Cardiac muscle cell (in vitro differentiated cells and primary cell): ENCODE data around the gene SAGE1. TPM values are rescaled to one million over a fixed set of nuclear protein-coding genes. Genes with fewer than 3 reads are reported as not detected.
"Not testable (repeated sequence)": the region's sequence is repeated elsewhere in the genome, so short reads cannot be mapped to it uniquely, and the experiment has no call there.

Experiments
- DNase-seq, 2 donors: peaks; one replicate each; pipeline versions ENCODE4 v3.0.0 to v3.0.0-alpha.2; 2010 to 2017; ENCODE audit warnings: low read depth in 1 of 2, low spot score in 1 of 2
- H3K27ac ChIP-seq: fragments of 200-600 bp; sonication (generic); 2 replicates; pipeline ENCODE4 v1.5.1; 2016
- H3K27me3 ChIP-seq: fragments of 200-600 bp; sonication (generic); 2 replicates; pipeline ENCODE4 v1.6.0; 2016; ENCODE audit warnings: control low read depth
- H3K36me3 ChIP-seq: fragments of 200-600 bp; sonication (generic); 2 replicates; pipeline ENCODE4 v1.5.1; 2016; ENCODE audit warnings: control low read depth
- H3K4me1 ChIP-seq: fragments of 200-600 bp; sonication (generic); 2 replicates; pipeline ENCODE4 v1.8.1; 2017; ENCODE audit warnings: low read depth, mild to moderate bottlenecking, mixed run types
- H3K4me3 ChIP-seq: fragments of 200-600 bp; sonication (generic); 2 replicates; pipeline ENCODE4 v1.5.1; 2016; ENCODE audit warnings: mild to moderate bottlenecking
- H3K9me3 ChIP-seq: fragments of 200-600 bp; sonication (generic); 2 replicates; pipeline ENCODE4 v1.5.1; 2017; ENCODE audit warnings: low read depth, mild to moderate bottlenecking, control low read depth
- CTCF ChIP-seq: IDR thresholded peaks from 2 replicates; pipeline ENCODE4 v1.5.1; 2012; ENCODE audit warnings: low read depth, mild to moderate bottlenecking, low read length
- polyA plus RNA-seq: library from polyadenylated mRNA; unstranded; fragments of >200 nt; fragmentation: Nextera tagmentation; extraction: Ambion mirVana; gene quantifications from 2 replicates; pipeline ENCODE4 v1.2.1, GENCODE V29; 2016
- total RNA-seq: library from RNA; depleted of rRNA; stranded (reverse); fragments of >200 nt; gene quantifications from 2 replicates; pipeline ENCODE4 v1.2.3, GENCODE V29; 2016

SAGE1 gene
- total RNA-seq (not detected in 2 replicates), polyA plus RNA-seq (not detected in 2 replicates)

- no peak for DNase-seq
- TF ChIP-seq CTCF, result no peak
- no peaks in the 10 kb centered on the region for H3K27me3 ChIP-seq
These were observed at the start of gene SAGE1, which contains the start of gene CT45A10 for GRCh38 chrX:135893294-135893817. Gene SAGE1, plus strand, starts transcription at chrX:135893716. Its CDS starts 2,527 bp downstream, at chrX:135896243. Gene CT45A10, minus strand, starts transcription at chrX:135893444. Its CDS starts 8,100 bp downstream, at chrX:135885344.

GRCh38 chrX:135854438-135854837 is 39.1 kb upstream of the SAGE1 start, which contains the start of gene CT45A8:
Gene CT45A8, minus strand, starts transcription at chrX:135854538. Its CDS starts 3,755 bp downstream, at chrX:135850783.
- not testable (repeated sequence) for H3K36me3 ChIP-seq

More at GRCh38 chrX:135893294-135893817, at the start of gene SAGE1, which contains the start of gene CT45A10:
- Histone ChIP-seq H3K36me3 (no peaks in the 10 kb centered on the region), H3K4me1 (no peaks in the 10 kb centered on the region), H3K9me3 (no peaks in the 10 kb centered on the region), H3K27ac (no peak within 1 kb of the TSS), H3K4me3 (no peak within 1 kb of the TSS)

GRCh38 chrX:135871712-135872111 is 21.8 kb upstream of the SAGE1 start, which contains the start of gene CT45A9:
Gene CT45A9, minus strand, starts transcription at chrX:135871812. Its CDS starts 3,751 bp downstream, at chrX:135868061.
- not testable (repeated sequence) for H3K9me3 ChIP-seq, H3K4me1 ChIP-seq, DNase-seq, H3K36me3 ChIP-seq, H3K27me3 ChIP-seq, H3K27ac ChIP-seq, H3K4me3 ChIP-seq

More at GRCh38 chrX:135854438-135854837, 39.1 kb upstream of the SAGE1 start, which contains the start of gene CT45A8:
- not testable (repeated sequence) for H3K4me3 ChIP-seq, DNase-seq, H3K27me3 ChIP-seq, H3K27ac ChIP-seq, H3K9me3 ChIP-seq, H3K4me1 ChIP-seq

- not testable (repeated sequence) for H3K27me3 ChIP-seq, H3K4me1 ChIP-seq, H3K4me3 ChIP-seq, H3K36me3 ChIP-seq, DNase-seq, H3K9me3 ChIP-seq, H3K27ac ChIP-seq
These were observed 10.8 kb upstream of the SAGE1 start for GRCh38 chrX:135882741-135883140.

- not testable (repeated sequence) for H3K36me3 ChIP-seq, H3K4me1 ChIP-seq, DNase-seq, H3K9me3 ChIP-seq, H3K27ac ChIP-seq, H3K27me3 ChIP-seq, H3K4me3 ChIP-seq
These were observed 5.3 kb upstream of the SAGE1 start for GRCh38 chrX:135888230-135888629.

- not testable (repeated sequence) for H3K4me1 ChIP-seq, H3K27me3 ChIP-seq, H3K36me3 ChIP-seq, DNase-seq, H3K4me3 ChIP-seq, H3K9me3 ChIP-seq, H3K27ac ChIP-seq
These were observed 4.5 kb upstream of the SAGE1 start for GRCh38 chrX:135888976-135889375.

- no peak for DNase-seq
- Histone ChIP-seq H3K4me1 (no peaks in the 10 kb centered on the region), H3K36me3 (no peaks in the 10 kb centered on the region), H3K4me3 (no peak overlapping the region), H3K9me3 (no peaks in the 10 kb centered on the region), H3K27ac (no peak overlapping the region), H3K27me3 (no peaks in the 10 kb centered on the region)
- no peak for TF ChIP-seq CTCF
These were observed 3.4 kb upstream of the SAGE1 start for GRCh38 chrX:135890087-135890585.

- Histone ChIP-seq H3K27me3 (no peaks in the 10 kb centered on the region), H3K27ac (no peak overlapping the region), H3K36me3 (no peaks in the 10 kb centered on the region), H3K4me3 (no peak overlapping the region), H3K4me1 (no peaks in the 10 kb centered on the region), H3K9me3 (no peaks in the 10 kb centered on the region)
- TF ChIP-seq CTCF, result no peak
- DNase-seq, result no peak
These were observed 735 bp upstream of the SAGE1 start for GRCh38 chrX:135892781-135893180.
